ENCODE data around the gene ATG14.
"Not testable (repeated sequence)": the region's sequence is repeated elsewhere in the genome, so short reads cannot be mapped to it uniquely, and the experiment has no call there.

ATG14 gene

DNA sequence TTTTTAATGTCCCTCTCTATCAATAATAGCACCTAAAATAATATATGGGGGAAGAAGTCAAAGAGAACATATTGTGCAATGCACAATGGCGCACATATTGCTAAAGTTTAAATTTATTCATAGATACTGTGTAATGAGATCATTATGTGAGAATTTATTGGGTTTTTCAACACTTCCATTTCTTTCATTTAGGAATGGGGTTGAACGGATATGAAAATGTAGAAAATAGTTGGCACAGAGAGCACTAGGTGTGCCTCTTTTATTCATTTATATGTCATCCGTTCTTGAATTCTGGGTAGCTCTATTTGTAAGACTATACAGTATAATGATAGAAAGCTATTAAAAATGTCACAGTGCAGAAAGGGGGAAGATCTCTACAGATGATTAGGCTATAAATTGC is 63.9 kb downstream of the ATG14 start:
- no peak for DNase-seq

DNA sequence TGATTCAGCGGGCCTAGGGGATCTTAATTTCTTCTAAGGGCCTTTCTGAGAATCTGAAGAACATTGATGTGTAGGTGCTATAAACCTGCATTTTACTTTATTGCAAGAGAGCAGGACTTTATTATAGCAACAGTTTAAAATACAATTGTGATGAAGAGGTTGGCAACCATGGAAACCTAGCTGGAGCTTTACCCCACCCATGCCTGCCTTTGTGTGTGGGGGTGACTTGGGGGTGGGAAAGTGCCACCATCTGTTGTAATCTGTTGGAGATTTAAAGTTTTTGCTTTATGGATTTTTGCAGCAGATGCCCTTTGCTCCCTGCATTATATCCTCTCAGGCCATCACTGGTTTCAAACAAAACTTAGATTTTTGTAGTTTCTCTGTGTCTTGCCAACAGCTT is 64.6 kb downstream of the ATG14 start:
- peak in 1 of 2 donors; percentile 12 for DNase-seq

DNA sequence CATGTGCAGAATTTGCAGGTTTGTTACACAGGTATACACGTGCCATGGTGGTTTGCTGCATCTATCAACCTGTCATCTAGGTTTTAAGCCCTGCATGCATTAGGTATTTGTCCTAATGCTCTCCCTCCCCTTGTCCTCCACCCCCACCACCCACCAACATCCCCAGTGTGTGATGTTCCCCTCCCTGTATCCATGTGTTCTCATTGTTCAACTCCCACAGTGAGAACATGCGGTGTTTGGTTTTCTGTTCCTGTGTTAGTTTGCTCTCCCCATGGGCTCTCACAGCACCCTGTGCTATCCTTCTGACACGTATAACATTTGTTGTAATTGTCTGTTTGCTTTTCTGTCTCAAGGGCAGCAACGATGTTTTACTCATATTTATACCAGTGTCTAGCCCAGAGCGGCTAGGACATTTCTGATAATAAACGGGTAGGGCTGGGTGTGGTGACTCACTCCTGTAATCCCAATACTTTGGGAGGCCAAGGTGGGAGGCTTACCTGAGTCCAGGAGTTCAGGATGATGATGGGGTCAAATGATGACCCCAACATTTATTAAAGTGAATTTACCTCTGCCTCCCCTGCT is 67.0 kb downstream of the ATG14 start:
- DNase-seq = not testable (repeated sequence)

DNA sequence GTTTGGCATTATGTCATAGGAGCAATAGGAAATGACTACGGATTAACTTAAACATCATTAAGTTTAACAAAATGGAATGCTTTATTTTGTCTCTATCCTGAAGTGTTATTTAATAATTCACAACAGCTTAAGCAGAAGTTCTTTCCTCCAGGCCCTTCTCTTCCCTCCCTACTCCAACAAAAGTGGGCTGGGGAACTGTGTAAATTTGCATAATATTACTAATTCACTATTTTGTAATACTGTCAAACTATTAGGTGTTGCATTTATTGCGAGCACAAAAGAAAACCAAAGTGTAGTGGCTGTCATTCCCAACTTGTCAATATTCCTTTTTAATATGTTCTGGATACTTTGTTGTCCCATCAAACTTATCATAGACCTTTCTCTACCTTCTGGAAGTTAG is 69.8 kb downstream of the ATG14 start:
- DNase-seq = no peak

DNA sequence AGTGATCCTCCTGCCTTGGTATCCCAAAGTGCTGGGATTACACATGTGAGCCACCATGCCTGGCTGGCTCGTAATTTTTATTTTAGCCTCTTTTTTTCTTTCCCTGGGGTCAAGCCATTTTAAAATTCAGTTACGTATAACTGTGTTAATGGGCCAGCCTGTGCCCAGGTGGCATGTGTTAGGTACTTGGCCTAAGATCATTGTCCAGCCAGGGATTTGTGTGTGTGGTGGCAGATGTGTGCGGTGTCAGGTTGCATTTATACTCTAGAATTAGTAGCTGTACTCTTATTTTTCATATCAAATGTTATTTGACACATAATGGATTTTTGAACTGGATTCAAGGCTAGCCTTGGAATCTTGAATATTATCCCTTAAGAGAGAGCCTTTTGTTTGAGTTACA is 71.1 kb downstream of the ATG14 start:
- no peak for DNase-seq

DNA sequence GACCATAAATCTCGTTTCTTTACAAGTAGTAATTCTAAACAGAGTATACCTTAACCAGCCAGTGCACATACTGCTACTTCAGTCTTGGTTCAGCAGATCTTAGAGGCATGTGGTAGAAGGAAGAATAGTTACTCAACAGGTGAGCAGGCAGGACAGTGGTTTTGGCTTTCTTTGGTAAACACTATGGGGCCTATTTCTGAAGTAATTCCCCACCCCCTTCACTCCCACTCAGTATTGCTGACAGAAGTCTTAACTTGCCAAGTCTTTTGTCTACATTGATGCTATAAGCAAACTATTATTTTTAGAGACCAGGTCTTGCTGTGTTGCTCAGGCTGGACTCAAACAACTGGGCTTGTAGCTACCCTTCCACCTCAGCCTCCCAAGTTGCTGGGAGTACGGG is 71.9 kb downstream of the ATG14 start:
- no peak for DNase-seq

DNA sequence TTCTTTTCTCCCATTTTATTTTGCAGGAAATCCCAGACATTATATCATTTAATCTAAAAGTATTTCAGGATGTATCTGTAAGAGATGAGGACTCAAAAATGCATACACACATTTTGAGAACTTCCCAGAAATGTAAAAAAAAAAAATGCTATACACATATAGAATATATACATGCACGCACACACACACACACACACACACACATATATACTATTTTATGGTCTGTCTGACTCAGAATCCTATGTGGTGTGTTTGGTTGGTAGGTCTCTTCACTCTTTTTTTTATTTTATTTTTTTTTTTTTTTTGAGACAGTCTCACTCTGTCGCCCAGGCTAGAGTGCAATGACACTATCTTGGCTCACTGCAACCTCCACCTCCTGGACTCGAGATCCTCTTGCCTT is 74.9 kb downstream of the ATG14 start:
- DNase-seq = no peak

DNA sequence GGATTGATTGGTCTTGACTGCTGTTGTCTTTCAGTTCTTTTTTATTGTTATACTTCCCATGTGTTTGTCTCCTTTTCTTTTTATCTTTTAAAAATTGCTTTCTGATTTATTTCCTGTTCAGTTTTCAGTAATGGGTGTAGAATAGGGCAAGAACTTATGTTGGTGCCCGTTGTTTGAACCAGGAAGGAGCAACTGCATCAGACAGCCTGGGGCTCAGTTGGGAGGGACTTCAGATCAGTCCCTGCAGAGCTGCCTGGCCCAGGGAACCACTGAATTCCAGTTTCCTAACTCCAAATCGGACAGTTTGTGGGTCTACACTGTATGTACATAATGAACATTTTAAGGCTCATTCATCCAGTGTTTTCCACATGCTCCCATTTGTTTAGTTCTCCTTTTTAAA is 75.5 kb downstream of the ATG14 start:
- no peak for DNase-seq

DNA sequence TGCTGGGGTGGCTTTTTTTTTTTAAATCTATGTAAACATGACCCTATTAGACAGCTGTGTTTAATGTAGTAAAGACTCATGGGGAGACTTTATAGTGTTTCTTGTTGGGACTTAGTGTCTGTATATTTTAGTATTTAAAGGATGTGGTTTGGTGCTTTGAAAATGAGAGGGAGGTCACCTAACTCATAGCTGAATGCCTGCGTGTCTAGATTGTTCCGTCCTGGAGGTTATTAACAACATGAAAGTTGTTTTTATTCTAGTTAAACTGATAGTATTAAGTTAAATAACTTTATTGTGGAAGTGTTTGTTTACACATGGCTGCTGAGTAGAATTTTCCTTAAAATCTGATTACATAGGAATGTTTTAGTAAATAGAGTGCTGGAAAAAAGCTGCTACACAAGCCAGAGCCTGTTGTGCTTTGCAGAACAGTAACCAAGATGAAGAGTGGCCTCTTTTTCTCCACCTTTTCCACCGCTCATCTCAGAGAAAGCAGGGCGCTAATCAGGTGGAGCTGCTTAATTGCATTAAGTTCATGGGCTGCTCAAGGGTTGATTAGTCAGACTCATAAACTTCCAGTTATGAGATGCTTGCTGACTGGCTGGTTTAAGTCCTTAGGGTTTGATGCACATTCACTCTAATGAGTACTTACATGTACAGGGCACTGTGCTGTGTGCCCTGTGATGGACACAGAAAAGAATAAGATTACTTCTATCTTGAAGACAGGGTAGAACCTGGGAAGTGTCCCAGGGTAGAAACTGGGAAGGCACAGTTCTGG is 77.7 kb downstream of the ATG14 start:
- DNase-seq = no peak

DNA sequence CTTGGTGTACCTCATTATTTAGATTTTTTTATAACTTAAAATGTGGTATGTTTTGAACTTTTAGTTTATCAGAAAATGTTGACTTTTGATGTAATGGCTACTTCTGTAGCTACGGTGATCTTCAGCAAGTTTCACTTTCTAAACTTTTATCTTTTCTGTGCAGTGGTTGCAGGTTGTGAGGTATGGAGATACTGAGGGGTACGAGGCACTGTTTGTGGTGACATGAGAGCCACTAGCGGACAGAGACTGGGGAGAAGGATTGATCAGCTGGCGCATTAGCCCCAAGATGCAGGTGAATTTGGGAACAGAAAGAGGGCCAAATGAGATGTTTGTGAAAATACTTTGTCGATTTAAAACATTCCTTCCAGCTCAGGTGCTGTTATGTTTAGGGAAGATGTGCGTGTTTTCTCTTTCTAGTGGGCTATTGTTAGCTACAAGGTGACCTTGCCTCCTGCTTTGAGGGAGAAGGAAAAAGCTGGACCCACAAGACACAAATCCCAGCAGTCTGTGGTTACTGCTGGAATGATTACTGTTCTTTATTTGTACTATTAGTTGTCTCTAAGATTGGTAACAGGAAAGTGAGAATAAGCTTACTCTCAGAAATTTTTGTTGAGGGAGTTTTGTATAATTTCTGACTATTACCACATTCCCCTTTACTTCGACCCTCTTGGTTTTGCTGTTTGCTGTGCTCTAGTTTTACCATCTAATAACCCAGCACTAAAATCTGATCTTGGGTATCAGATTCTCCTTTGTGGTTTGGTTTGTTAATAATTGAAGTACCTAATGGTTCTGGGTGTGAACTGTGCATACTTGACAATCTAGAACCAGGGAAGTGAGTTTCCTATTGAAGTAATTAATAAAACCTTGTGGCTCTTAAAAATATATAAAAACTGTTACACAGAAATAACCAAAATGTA is 78.7 kb downstream of the ATG14 start:
- DNase-seq = no peak

DNA sequence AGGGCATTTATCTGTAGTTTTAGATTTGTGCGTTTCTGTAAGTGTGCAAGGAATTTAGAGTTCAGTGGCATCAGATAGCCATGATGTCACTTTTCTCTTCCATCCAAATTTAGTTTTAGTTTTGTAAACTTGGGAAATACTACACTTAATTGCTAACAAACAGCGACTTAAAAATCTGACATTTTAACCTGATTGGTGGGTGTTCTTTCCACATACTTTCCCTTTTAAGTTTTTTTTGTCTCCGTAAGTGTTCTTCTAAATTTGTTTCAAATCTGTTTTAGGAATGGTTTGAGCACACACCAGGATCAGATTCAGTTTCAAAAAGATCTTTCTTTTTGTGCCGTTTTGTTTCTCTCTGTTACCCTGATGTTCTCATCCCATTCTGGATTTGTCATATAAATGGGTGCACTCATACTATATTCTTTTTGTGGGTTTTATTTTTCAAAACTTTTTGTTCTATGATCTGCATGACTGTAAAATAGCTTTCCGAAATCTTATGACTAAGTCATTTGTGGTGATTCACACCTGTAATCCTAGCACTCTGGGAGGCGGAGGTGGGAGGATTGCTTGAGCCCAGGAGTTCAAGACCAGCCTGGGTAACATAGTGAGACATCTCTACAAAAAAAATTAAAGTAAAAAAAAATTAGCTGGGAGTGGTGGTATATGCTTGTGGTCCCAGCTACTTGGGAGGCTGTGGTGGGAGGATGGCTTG is 81.5 kb downstream of the ATG14 start:
- no peak for DNase-seq

DNA sequence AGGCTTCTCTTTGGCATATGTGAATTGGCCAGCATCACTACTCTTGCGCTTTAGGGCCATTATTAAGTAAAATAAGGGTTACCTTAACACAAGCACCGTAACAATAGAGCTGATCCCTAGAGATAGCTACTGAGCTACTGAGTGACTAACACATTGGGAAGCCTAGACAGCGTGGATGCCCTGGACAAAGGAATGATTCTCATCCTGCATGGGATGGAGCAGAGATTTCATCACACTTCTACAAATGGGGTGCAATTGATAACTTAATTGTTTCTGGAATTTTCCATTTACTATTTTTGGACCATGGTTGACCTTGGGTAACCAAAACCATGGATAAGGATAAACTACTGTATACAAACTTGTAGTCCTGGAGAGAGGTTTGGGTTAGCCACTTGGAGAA is 83.3 kb downstream of the ATG14 start:
- DNase-seq = no peak

DNA sequence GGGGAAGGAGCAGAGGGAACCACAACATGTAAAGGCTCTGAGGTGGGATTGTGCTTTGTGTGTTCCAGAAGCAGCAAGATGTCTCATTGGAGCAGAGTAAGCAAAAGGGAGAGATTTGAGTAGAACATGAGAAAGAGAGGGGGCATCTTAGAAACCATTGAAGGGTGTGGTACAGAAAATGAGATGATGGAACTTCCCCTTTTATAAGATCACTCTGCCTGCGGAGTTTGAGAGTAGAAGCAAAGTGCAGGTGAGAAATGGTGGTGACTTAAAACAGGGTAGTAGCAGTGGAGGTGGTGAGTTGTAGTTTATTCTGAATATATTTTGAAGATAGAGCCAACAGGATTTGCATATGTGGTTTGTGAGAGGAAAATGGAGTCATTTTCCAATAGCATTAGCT is 84.5 kb downstream of the ATG14 start:
- DNase-seq = no peak

DNA sequence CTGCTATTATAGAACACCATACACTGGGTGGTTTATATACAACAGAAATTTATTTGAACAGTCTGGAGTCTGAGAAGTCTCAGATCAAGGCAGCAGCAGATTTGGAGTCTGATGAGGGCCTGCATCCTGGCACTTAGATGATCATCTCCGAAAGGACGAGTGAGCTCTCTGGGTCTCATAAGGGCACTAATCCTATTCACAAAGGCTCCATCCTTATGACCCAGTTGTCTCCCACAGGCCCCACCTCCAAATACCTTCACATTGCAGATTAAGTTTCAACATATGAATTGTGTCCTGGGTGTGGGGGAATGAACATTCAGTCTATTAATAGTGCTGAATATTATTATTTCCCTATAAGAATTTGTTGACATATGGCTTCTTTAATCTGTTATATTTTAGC is 86.8 kb downstream of the ATG14 start:
- DNase-seq = no peak

DNA sequence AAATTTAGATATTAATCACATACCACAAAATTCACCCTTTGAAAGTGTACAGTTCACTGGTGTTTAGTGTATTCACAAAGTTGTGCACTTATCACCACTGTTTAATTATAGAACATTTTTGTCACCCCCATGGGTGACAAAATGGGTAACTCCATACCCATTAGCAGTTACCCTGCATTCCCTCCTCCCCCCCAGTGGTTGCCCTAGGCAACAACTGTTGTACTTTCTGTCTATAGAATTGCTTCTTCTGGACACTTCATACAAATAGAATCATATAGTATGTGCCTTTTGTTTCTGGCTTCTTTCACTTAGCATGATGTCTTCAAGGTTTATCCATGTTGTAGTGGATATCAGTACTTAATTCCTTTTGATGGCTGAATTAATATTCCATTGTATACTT is 87.7 kb downstream of the ATG14 start:
- DNase-seq = no peak

DNA sequence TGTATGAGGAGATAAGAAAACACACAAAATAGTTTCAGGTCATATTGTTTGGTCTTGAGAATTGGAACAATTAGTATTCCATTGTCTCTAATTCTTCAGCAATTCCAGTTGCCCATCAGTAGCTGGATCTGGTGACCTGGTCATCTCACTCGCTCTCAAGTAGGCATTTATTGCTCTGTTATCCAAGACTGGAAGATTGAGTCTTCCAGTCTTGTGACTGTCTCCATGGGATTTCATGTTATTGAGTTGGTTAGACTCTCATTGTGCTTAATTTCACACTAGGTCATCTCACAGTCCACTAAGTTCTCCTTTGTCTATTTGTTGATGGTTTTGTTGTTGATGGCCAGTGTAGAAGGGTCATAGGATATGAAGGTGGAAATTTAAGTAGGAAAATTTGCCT is 92.9 kb downstream of the ATG14 start:
- DNase-seq = no peak

DNA sequence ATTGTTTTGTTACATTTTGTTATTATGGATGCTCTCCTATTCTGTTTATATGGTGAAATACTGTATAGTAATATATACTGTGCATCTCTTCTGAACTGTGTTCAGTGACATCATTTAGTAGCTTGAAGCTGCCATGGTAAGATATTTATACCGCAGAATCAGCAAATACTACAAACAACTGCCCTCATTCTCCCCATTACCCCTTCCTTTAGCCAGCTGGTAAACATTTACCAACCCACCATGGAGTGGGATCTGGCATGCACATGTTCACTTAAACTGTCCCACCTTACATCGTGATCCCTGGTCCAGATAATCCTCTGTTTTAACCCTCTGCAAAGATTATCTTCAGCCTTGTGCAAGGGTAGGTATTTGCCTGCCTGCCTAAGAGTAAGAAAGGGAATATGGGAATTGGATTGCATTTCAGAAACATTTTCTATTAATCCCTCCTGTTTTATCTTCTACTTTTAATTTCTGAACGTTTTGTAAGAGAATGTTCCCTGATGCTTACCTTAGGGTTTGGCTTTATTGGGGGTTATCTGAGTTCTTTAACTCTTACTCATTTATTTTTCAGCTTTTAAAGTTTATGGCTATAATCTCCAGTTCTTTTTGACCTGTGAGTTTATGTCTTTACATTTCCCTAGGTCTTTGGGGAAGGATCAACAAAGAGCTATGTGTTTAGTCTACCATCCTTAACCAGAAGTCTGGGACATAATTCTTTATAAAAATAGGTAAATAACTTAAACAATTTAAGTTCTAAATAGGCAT is 93.9 kb downstream of the ATG14 start:
- DNase-seq = no peak

DNA sequence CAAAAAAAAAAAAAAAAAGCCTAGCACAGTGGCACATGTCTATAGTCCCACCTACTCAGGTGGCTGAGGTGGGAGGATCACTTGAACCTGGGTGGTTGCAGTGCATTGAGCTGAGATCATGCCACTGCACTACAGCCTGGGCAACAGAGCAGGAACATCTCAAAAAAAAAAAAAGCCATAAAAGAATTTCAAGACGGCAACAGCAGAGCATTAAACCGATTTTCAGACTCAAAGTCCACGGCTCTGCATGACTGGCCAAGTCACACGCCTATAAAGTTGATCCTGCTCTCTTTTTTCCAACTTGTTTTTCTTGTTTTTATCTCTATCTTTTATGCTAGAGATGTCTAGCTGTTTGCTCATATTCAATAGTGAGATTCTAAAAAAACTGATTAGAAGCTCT is 95.1 kb downstream of the ATG14 start:
- no peak for DNase-seq

All from hippocampal formation (tissue), 2 donors.